ENCODE results near the gene TIMP2.
"Not testable (repeated sequence)": the region's sequence is repeated elsewhere in the genome, so short reads cannot be mapped to it uniquely, and the experiment has no call there.

The TIMP2 gene

GRCh38 chr17:78929908-78930775, 5.0 kb upstream of the TIMP2 start:
- DNase-seq (ENCODE audit: low read depth): no peak

GRCh38 chr17:78925662-78926555, 722 bp upstream of the TIMP2 start:
- no peak for DNase-seq (ENCODE audit: low read depth)

- no peak for DNase-seq (ENCODE audit: low read depth)
Observed at GRCh38 chr17:78924481-78925151, 571 bp downstream of the TIMP2 start.

- peak; percentile 31 for DNase-seq (ENCODE audit: low read depth)
Observed at GRCh38 chr17:78923660-78924453, 1.3 kb downstream of the TIMP2 start.

GRCh38 chr17:78922816-78923498, 2.2 kb downstream of the TIMP2 start:
- DNase-seq (ENCODE audit: low read depth): no peak

GRCh38 chr17:78921437-78921971, 3.7 kb downstream of the TIMP2 start:
- no peak for DNase-seq (ENCODE audit: low read depth)

GRCh38 chr17:78920528-78920927, 4.7 kb downstream of the TIMP2 start:
- DNase-seq (ENCODE audit: low read depth): no peak

GRCh38 chr17:78919861-78920450, 5.2 kb downstream of the TIMP2 start:
- DNase-seq (ENCODE audit: low read depth): no peak

- no peak for DNase-seq (ENCODE audit: low read depth)
Observed at GRCh38 chr17:78918979-78919378, 6.2 kb downstream of the TIMP2 start.

GRCh38 chr17:78917451-78918275, 7.5 kb downstream of the TIMP2 start:
- DNase-seq (ENCODE audit: low read depth): no peak

GRCh38 chr17:78915872-78916632, 9.1 kb downstream of the TIMP2 start:
- DNase-seq (ENCODE audit: low read depth): no peak

GRCh38 chr17:78913115-78913514, 12.1 kb downstream of the TIMP2 start:
- no peak for DNase-seq (ENCODE audit: low read depth)

- DNase-seq (ENCODE audit: low read depth): no peak
Observed at GRCh38 chr17:78912082-78912481, 13.1 kb downstream of the TIMP2 start.

- DNase-seq (ENCODE audit: low read depth): not testable (repeated sequence)
Observed at GRCh38 chr17:78911543-78911942, 13.6 kb downstream of the TIMP2 start.

GRCh38 chr17:78910497-78911284, 14.5 kb downstream of the TIMP2 start:
- DNase-seq (ENCODE audit: low read depth): no peak

GRCh38 chr17:78908426-78908825, 16.8 kb downstream of the TIMP2 start:
- no peak for DNase-seq (ENCODE audit: low read depth)

GRCh38 chr17:78905541-78905940, 19.6 kb downstream of the TIMP2 start:
- DNase-seq (ENCODE audit: low read depth): no peak

GRCh38 chr17:78905116-78905515, 20.1 kb downstream of the TIMP2 start:
- no peak for DNase-seq (ENCODE audit: low read depth)
